Naive thymus-derived CD4-positive, alpha-beta T cell (primary cell): Measurements from ENCODE around the gene RWDD3. TPM values are rescaled to one million over a fixed set of nuclear protein-coding genes. Genes with fewer than 3 reads are reported as not detected.
A peak's percentile ranks its signal among the peaks of the same experiment; 100 is the strongest.

Experiments
- ATAC-seq: fragments of 150-1000 bp; cut with Tn5 transposase; 2 replicates; pipeline ENCODE4 v1.10.0; 2021; ENCODE audit warnings: mild to moderate bottlenecking, moderate library complexity
- CTCF ChIA-PET: fragments of 350-600 bp; sonication (Branson Sonifier 250); formaldehyde crosslinking; loops from one replicate; lab custom pipeline; 2021; ENCODE audit warnings: antibody characterized with exemption; lab: Charles Lee
- POLR2A ChIA-PET: fragments of 350-600 bp; sonication (Branson Sonifier 250); formaldehyde crosslinking; loops from one replicate; lab custom pipeline; 2021; ENCODE audit warnings: antibody characterized with exemption, inconsistent platforms; lab: Charles Lee
- DNase-seq, 9 donors: peaks; one replicate each; pipeline versions ENCODE4 v3.0.0 to v3.0.0-alpha.2; 2020 to 2022; ENCODE audit warnings: mixed read lengths in 1 of 9
- H3K27ac ChIP-seq: one replicate; pipeline ENCODE4 v1.7.0; 2013; ENCODE audit warnings: mild to moderate bottlenecking, low read depth, low read length, moderate library complexity
- H3K27me3 ChIP-seq, 2 donors: one replicate each; pipeline ENCODE4 v1.7.0; 2013; ENCODE audit warnings: low read length in 2 of 2, mild to moderate bottlenecking in 2 of 2, moderate library complexity in 2 of 2; ENCODE audit not compliant: control insufficient read depth in 2 of 2, insufficient read depth in 2 of 2
- H3K36me3 ChIP-seq, 3 experiments: 1 replicate in 2 of 3; 2 replicates in 1 of 3; pipeline ENCODE4 v1.7.0; 2013; ENCODE audit warnings: low read length in 3 of 3, mild to moderate bottlenecking in 3 of 3, moderate library complexity in 1 of 3; ENCODE audit not compliant: insufficient read depth in 3 of 3, control insufficient read depth in 2 of 3
- H3K4me1 ChIP-seq, 2 donors: one replicate each; pipeline ENCODE4 v1.7.0; 2013; ENCODE audit warnings: low read length in 2 of 2, mild to moderate bottlenecking in 2 of 2, moderate library complexity in 1 of 2; ENCODE audit not compliant: control insufficient read depth in 2 of 2, insufficient read depth in 2 of 2
- H3K4me3 ChIP-seq: 2 replicates; pipeline ENCODE4 v1.7.0; 2013; ENCODE audit warnings: mild to moderate bottlenecking, low read length
- H3K9me3 ChIP-seq, 3 experiments: 1 replicate in 2 of 3; 2 replicates in 1 of 3; pipeline ENCODE4 v1.7.0; 2013; ENCODE audit warnings: low read length in 3 of 3; ENCODE audit not compliant: control insufficient read depth in 2 of 3
- H3K27ac Mint-ChIP-seq, 9 donors: one replicate each; pipeline ENCODE4 v1.8.0; 2020 to 2022; ENCODE audit warnings: mixed read lengths in 9 of 9, mild to moderate bottlenecking in 8 of 9, moderate library complexity in 5 of 9, inconsistent platforms in 2 of 9
- H3K27me3 Mint-ChIP-seq, 5 donors: one replicate each; pipeline ENCODE4 v1.8.0; 2021 to 2022; ENCODE audit warnings: mixed read lengths in 5 of 5, mild to moderate bottlenecking in 1 of 5
- H3K36me3 Mint-ChIP-seq, 5 donors: one replicate each; pipeline ENCODE4 v1.8.0; 2020 to 2022; ENCODE audit warnings: mixed read lengths in 5 of 5, mild to moderate bottlenecking in 3 of 5, inconsistent platforms in 1 of 5
- H3K4me1 Mint-ChIP-seq, 7 donors: one replicate each; pipeline ENCODE4 v1.8.0; 2020 to 2022; ENCODE audit warnings: mixed read lengths in 7 of 7, mild to moderate bottlenecking in 3 of 7, inconsistent platforms in 1 of 7
- H3K4me3 Mint-ChIP-seq, 10 donors: one replicate each; pipeline ENCODE4 v1.8.0; 2020 to 2022; ENCODE audit warnings: mild to moderate bottlenecking in 10 of 10, mixed read lengths in 10 of 10, moderate library complexity in 6 of 10, inconsistent platforms in 2 of 10
- H3K9me3 Mint-ChIP-seq, 11 donors: one replicate each; pipeline ENCODE4 v1.8.0; 2020 to 2022; ENCODE audit warnings: mixed read lengths in 11 of 11, mild to moderate bottlenecking in 4 of 11, inconsistent platforms in 1 of 11, moderate library complexity in 1 of 11
- intact Hi-C, 2 donors: fragments of 100-400 bp; cut with micrococcal nuclease; formaldehyde crosslinking; loops; one replicate each; pipeline ENCODE4 v1.15.1; 2023
- polyA plus RNA-seq, 2 donors: library from polyadenylated mRNA; unstranded; fragments of 300-500 nt; fragmentation: Illumina TruSeq; gene quantifications; one replicate each; pipeline ENCODE4 v1.2.3, GENCODE V29; 2021
- total RNA-seq, 6 experiments: library from RNA in 5 of 6; stranded (reverse) in 5 of 6; gene quantifications; 1 replicate in 5 of 6; 2 replicates in 1 of 6; pipeline ENCODE4 v1.2.3 and lab custom pipeline; 2021 to 2026

RWDD3 gene
- total and polyA plus RNA-seq, 7 experiments from 2014 or later = 9.1 to 48.9 (median 24.9) TPM

GRCh38 chr1:95233319-95233736, 682 bp upstream of the RWDD3 start:
- ChIA-PET POLR2A (interaction anchor here (0.6 to 2.0 kb wide), 7 partner anchors 10 to 1354 kb away, joined by 3 to 14 read pairs (median 3); partner anchors contain the start of genes ALG14 and DNTTIP2), CTCF (interaction anchor here (0.7 to 1.8 kb wide), 8 partner anchors 8 to 189 kb away, joined by 3 to 9 read pairs (median 6); partner anchors contain the start of genes ALG14 and TLCD4)
- Mint-ChIP-seq H3K4me3 (peak overlapping the region; percentile 87 to 97 (median 91)), H3K27ac (peak overlapping the region; percentile 76 to 95 (median 90)), H3K36me3 (peaks cover 4 to 17% (median 10%) of the 10 kb centered on the region in 5 donors), H3K27me3 (peaks cover 21 to 34% (median 28%) of the 10 kb centered on the region in 5 donors), H3K9me3 (no peaks in the 10 kb centered on the region), H3K4me1 (peaks cover 18 to 48% (median 40%) of the 10 kb centered on the region in 7 donors)
- intact Hi-C loops = loop anchor here (5.0 to 10.0 kb wide), 3 partner anchors 119 to 1889 kb away; partner anchors contain the start of genes DR1 (in 1 of the 2), PTBP2 (in 1 of the 2) and TLCD4 (in 1 of the 2)
- DNase-seq = peak in 1 of 9 donors; percentile 10
- no peaks in the 10 kb centered on the region for H3K36me3 ChIP-seq
- peak overlapping the region; percentile 78 for H3K4me3 ChIP-seq
- no peaks in the 10 kb centered on the region for H3K27me3 ChIP-seq
- no peaks in the 10 kb centered on the region for H3K9me3 ChIP-seq
- H3K27ac ChIP-seq = peak overlapping the region; percentile 79
- H3K4me1 ChIP-seq = peaks cover 6 to 12% of the 10 kb centered on the region in 2 donors
- ATAC-seq = no peak

GRCh38 chr1:95236784-95237575, 3.0 kb downstream of the RWDD3 start:
- Histone ChIP-seq H3K4me1 (peaks cover 6 to 12% of the 10 kb centered on the region in 2 donors), H3K27ac (no peak overlapping the region), H3K36me3 (peaks cover 0 to 24% (median 5%) of the 10 kb centered on the region in 3 experiments), H3K9me3 (no peaks in the 10 kb centered on the region), H3K4me3 (no peak overlapping the region), H3K27me3 (no peaks in the 10 kb centered on the region)
- peaks cover 27 to 70% (median 62%) of the 10 kb centered on the region in 7 donors for H3K4me1 Mint-ChIP-seq
- ChIA-PET CTCF (no interaction called here), POLR2A (no interaction called here)
- H3K9me3 Mint-ChIP-seq = peaks cover 0 to 15% (median 7%) of the 10 kb centered on the region in 11 donors
- peak overlapping the region in 5 of 9 donors; percentile 4 to 61 (median 49) for H3K27ac Mint-ChIP-seq
- H3K36me3 Mint-ChIP-seq = peaks cover 23 to 47% (median 42%) of the 10 kb centered on the region in 5 donors
- intact Hi-C loops = loop anchor here (10.0 kb wide), 2 partner anchors 122 to 1892 kb away; partner anchors contain the start of genes DR1 (in 1 of the 2) and TLCD4 (in 1 of the 2)
- peak overlapping the region in 7 of 10 donors; percentile 41 to 78 (median 60) for H3K4me3 Mint-ChIP-seq
- DNase-seq (no peak), ATAC-seq (no peak)
- peaks cover 0 to 4% (median 0%) of the 10 kb centered on the region in 5 donors for H3K27me3 Mint-ChIP-seq

- DNase-seq = no peak
- no peaks in the 10 kb centered on the region for H3K27me3 ChIP-seq
- no peak overlapping the region for H3K27ac ChIP-seq
- no peak for ATAC-seq
- intact Hi-C loops = loop anchor here (10.0 kb wide), 2 partner anchors 123 to 1893 kb away; partner anchors contain the start of genes DR1 (in 1 of the 2) and TLCD4 (in 1 of the 2)
- Mint-ChIP-seq H3K27ac (peak overlapping the region in 3 of 9 donors; percentile 2 to 46 (median 13)), H3K36me3 (peaks cover 23 to 55% (median 49%) of the 10 kb centered on the region in 5 donors), H3K9me3 (peaks cover 0 to 19% (median 7%) of the 10 kb centered on the region in 11 donors), H3K4me1 (peaks cover 34 to 71% (median 63%) of the 10 kb centered on the region in 7 donors), H3K27me3 (no peaks in the 10 kb centered on the region), H3K4me3 (peak overlapping the region in 3 of 10 donors; percentile 3 to 46 (median 3))
- ChIA-PET POLR2A (no interaction called here), CTCF (no interaction called here)
- peaks cover 0 to 32% (median 5%) of the 10 kb centered on the region in 3 experiments for H3K36me3 ChIP-seq
- peaks cover 5 to 6% of the 10 kb centered on the region in 2 donors for H3K4me1 ChIP-seq
- H3K4me3 ChIP-seq = no peak overlapping the region
- no peaks in the 10 kb centered on the region for H3K9me3 ChIP-seq
Measured at GRCh38 chr1:95237981-95238703, 4.1 kb downstream of the RWDD3 start.

GRCh38 chr1:95245029-95245428, 11.0 kb downstream of the RWDD3 start:
- Histone ChIP-seq H3K27ac (no peak overlapping the region), H3K36me3 (peaks cover 0 to 50% (median 5%) of the 10 kb centered on the region in 3 experiments), H3K27me3 (no peaks in the 10 kb centered on the region), H3K4me1 (no peaks in the 10 kb centered on the region), H3K4me3 (no peak overlapping the region), H3K9me3 (no peaks in the 10 kb centered on the region)
- ATAC-seq (no peak), DNase-seq (no peak)
- Mint-ChIP-seq H3K4me3 (no peak overlapping the region), H3K36me3 (peaks cover 9 to 60% (median 35%) of the 10 kb centered on the region in 5 donors), H3K9me3 (peaks cover 0 to 19% (median 7%) of the 10 kb centered on the region in 11 donors), H3K27me3 (no peaks in the 10 kb centered on the region), H3K4me1 (peaks cover 0 to 47% (median 30%) of the 10 kb centered on the region in 7 donors), H3K27ac (peak overlapping the region in 1 of 9 donors; percentile 34)
- intact Hi-C loops = no loop called here
- POLR2A ChIA-PET = interaction anchor here (2.8 kb wide), 1 partner anchor 11 kb away, joined by 10 read pairs; the partner anchor contains the start of gene RWDD3
- CTCF ChIA-PET = interaction anchor here (1.0 to 1.2 kb wide), 2 partner anchors 11 to 440 kb away, joined by 3 to 4 read pairs; partner anchors contain the start of gene RWDD3

- Mint-ChIP-seq H3K27me3 (no peaks in the 10 kb centered on the region), H3K36me3 (peaks cover 0 to 47% (median 20%) of the 10 kb centered on the region in 5 donors), H3K27ac (peak overlapping the region in 1 of 9 donors; percentile 50), H3K9me3 (peaks cover 0 to 8% (median 0%) of the 10 kb centered on the region in 11 donors), H3K4me3 (no peak overlapping the region), H3K4me1 (peaks cover 0 to 37% (median 23%) of the 10 kb centered on the region in 7 donors)
- Histone ChIP-seq H3K27me3 (no peaks in the 10 kb centered on the region), H3K9me3 (no peaks in the 10 kb centered on the region), H3K4me1 (no peaks in the 10 kb centered on the region), H3K4me3 (no peak overlapping the region), H3K27ac (no peak overlapping the region), H3K36me3 (peaks cover 0 to 35% (median under 1%) of the 10 kb centered on the region in 3 experiments)
- ChIA-PET CTCF (no interaction called here), POLR2A (no interaction called here)
- no peak for ATAC-seq
- intact Hi-C loops = no loop called here
- DNase-seq = no peak
Measured at GRCh38 chr1:95246511-95246910, 12.5 kb downstream of the RWDD3 start.

GRCh38 chr1:95247607-95248006, 13.6 kb downstream of the RWDD3 start:
- intact Hi-C loops = no loop called here
- Mint-ChIP-seq H3K9me3 (no peaks in the 10 kb centered on the region), H3K27ac (peak overlapping the region in 2 of 9 donors; percentile 22 to 26), H3K4me3 (no peak overlapping the region), H3K36me3 (peaks cover 0 to 47% (median 22%) of the 10 kb centered on the region in 5 donors), H3K4me1 (peaks cover 0 to 31% (median 23%) of the 10 kb centered on the region in 7 donors), H3K27me3 (no peaks in the 10 kb centered on the region)
- no peak overlapping the region for H3K4me3 ChIP-seq
- H3K27ac ChIP-seq = no peak overlapping the region
- ChIA-PET CTCF (no interaction called here), POLR2A (no interaction called here)
- DNase-seq = no peak
- H3K36me3 ChIP-seq = peaks cover 0 to 25% (median 0%) of the 10 kb centered on the region in 3 experiments
- no peaks in the 10 kb centered on the region for H3K27me3 ChIP-seq
- H3K9me3 ChIP-seq = no peaks in the 10 kb centered on the region
- no peaks in the 10 kb centered on the region for H3K4me1 ChIP-seq
- no peak for ATAC-seq
